Endothelial cell of umbilical vein (primary cell): Measurements from ENCODE around the gene DNAH10. TPM values are rescaled to one million over a fixed set of nuclear protein-coding genes. Genes with fewer than 3 reads are reported as not detected.

ENCODE experiments used
- BruUV-seq: library from RNA; stranded (reverse); fragments of 400-500 nt; replicated peaks from 2 replicates; lab custom pipeline; 2021; lab: Mats Ljungman, UMichigan
- CTCF ChIA-PET: fragments of 300-600, 350-600 bp; sonication (Branson Sonifier 250); formaldehyde crosslinking; loops from one replicate; lab custom pipeline; 2021; ENCODE audit warnings: antibody characterized with exemption, inconsistent platforms; lab: Charles Lee
- POLR2A ChIA-PET: fragments of 300-600, 350-600 bp; sonication (Branson Sonifier 250); formaldehyde crosslinking; loops from one replicate; lab custom pipeline; 2021; ENCODE audit warnings: antibody characterized with exemption, inconsistent platforms; lab: Charles Lee
- DNase-seq: peaks from one replicate; pipeline ENCODE4 v3.0.0-alpha.2; 2011; ENCODE audit warnings: low read depth, low spot score
- FAIRE-seq: peaks from 2 replicates; lab custom pipeline; 2011; peaks lifted over from hg19 to GRCh38; lab: Jason Lieb, UNC
- H2AFZ ChIP-seq: 2 replicates; pipeline ENCODE4 v1.6.0; 2012; ENCODE audit warnings: low read depth, low read length, control low read depth, inconsistent platforms
- H3K27ac ChIP-seq: 2 replicates; pipeline ENCODE4 v1.5.1; 2011; ENCODE audit warnings: low read depth, mild to moderate bottlenecking, control low read depth, low read length, moderate library complexity; ENCODE audit not compliant: insufficient read depth
- H3K27me3 ChIP-seq, 2 experiments: 2 replicates each; pipeline versions ENCODE4 v1.6.0 to v1.6.1; 2011; ENCODE audit warnings: low read length in 2 of 2, mixed read lengths in 1 of 2; ENCODE audit not compliant: control insufficient read depth in 2 of 2, insufficient read depth in 2 of 2
- H3K36me3 ChIP-seq, 2 experiments: 2 replicates in 1 of 2; 3 replicates in 1 of 2; pipeline ENCODE4 v1.5.1; 2011; ENCODE audit warnings: low read length in 2 of 2, mild to moderate bottlenecking in 1 of 2, moderate library complexity in 1 of 2; ENCODE audit not compliant: control insufficient read depth in 2 of 2, insufficient read depth in 2 of 2; ENCODE audit errors: extremely low read depth in 1 of 2
- H3K4me1 ChIP-seq: 3 replicates; pipeline ENCODE4 v1.5.1; 2011; ENCODE audit warnings: mild to moderate bottlenecking, low read length; ENCODE audit not compliant: control insufficient read depth, insufficient read depth; ENCODE audit errors: extremely low read depth
- H3K4me2 ChIP-seq: 2 replicates; pipeline ENCODE4 v1.6.1; 2011; ENCODE audit warnings: low read length, control low read depth, mixed read lengths; ENCODE audit not compliant: insufficient read depth
- H3K4me3 ChIP-seq, 3 experiments: fragments of 200-600 bp in 1 of 3; sonication (generic), shearing (Covaris generic) in 1 of 3; replicated peaks in 1 of 3; 2 replicates each; pipeline ENCODE4 v1.5.1; 2011 to 2016; ENCODE audit warnings: control low read depth in 3 of 3, low read length in 3 of 3, mild to moderate bottlenecking in 2 of 3, inconsistent platforms in 1 of 3, low read depth in 1 of 3, moderate library complexity in 1 of 3; ENCODE audit not compliant: insufficient read depth in 1 of 3
- H3K79me2 ChIP-seq: 2 replicates; pipeline ENCODE4 v1.6.0; 2012; ENCODE audit warnings: low read length, inconsistent platforms; ENCODE audit not compliant: control insufficient read depth, insufficient read depth
- H3K9ac ChIP-seq: replicated peaks from 2 replicates; pipeline ENCODE3; 2011; ENCODE audit warnings: low read length, control low read depth; ENCODE audit not compliant: insufficient read depth; ENCODE audit errors: extremely low read depth
- H3K9me1 ChIP-seq: replicated peaks from 3 replicates; pipeline ENCODE4 v1.6.0; 2011; ENCODE audit warnings: mild to moderate bottlenecking, low read length; ENCODE audit not compliant: control insufficient read depth, insufficient read depth; ENCODE audit errors: extremely low read depth
- H3K9me3 ChIP-seq: replicated peaks from 2 replicates; pipeline ENCODE4 v1.5.1; 2012; ENCODE audit warnings: low read length, inconsistent platforms; ENCODE audit not compliant: control insufficient read depth, insufficient read depth
- H4K20me1 ChIP-seq: replicated peaks from 2 replicates; pipeline ENCODE3; 2011; ENCODE audit warnings: mild to moderate bottlenecking, low read length; ENCODE audit not compliant: control insufficient read depth, insufficient read depth; ENCODE audit errors: extremely low read depth
- EZH2 ChIP-seq: IDR thresholded peaks from 2 replicates; pipeline ENCODE4 v1.6.1; 2012; ENCODE audit warnings: borderline replicate concordance, low read depth, mild to moderate bottlenecking, moderate library complexity, low read length, inconsistent platforms; ENCODE audit not compliant: severe bottlenecking
- FOS ChIP-seq: IDR thresholded peaks from 2 replicates; pipeline ENCODE4 v1.6.1; 2011; ENCODE audit warnings: mild to moderate bottlenecking, low read length, moderate library complexity, borderline replicate concordance; ENCODE audit not compliant: insufficient read depth
- GATA2 ChIP-seq: IDR thresholded peaks from 2 replicates; pipeline ENCODE4 v1.7.0; 2011; ENCODE audit warnings: low read depth, mild to moderate bottlenecking, moderate library complexity, mixed read lengths, low read length; ENCODE audit not compliant: insufficient read length, insufficient read depth
- JUN ChIP-seq: IDR thresholded peaks from 2 replicates; pipeline ENCODE4 v1.6.1; 2011; ENCODE audit warnings: borderline replicate concordance, low read depth; ENCODE audit not compliant: insufficient read length, insufficient read depth
- MYC ChIP-seq: IDR thresholded peaks from one replicate; pipeline ENCODE4 v1.6.1; 2011; ENCODE audit warnings: mild to moderate bottlenecking, low read depth, low read length
- POLR2A ChIP-seq: IDR thresholded peaks from 2 replicates; pipeline ENCODE4 v1.6.1; 2012; ENCODE audit warnings: low read depth, mild to moderate bottlenecking, control low read depth, low read length
- POLR2AphosphoS5 ChIP-seq: IDR thresholded peaks from 2 replicates; pipeline ENCODE4 v1.6.1; 2012; ENCODE audit warnings: low read depth, mild to moderate bottlenecking, control low read depth, low read length, moderate library complexity; ENCODE audit not compliant: insufficient read depth
- dilution Hi-C: fragments of 300-500 bp; cut with MboI; formaldehyde crosslinking; loops from one replicate; pipeline ENCODE4 v1.15.0; 2019; ENCODE audit warnings: low sequenced_read_pairs; ENCODE audit not compliant: extremely low pct_ligation_motif_present
- intact Hi-C: fragments of 100-400 bp; cut with micrococcal nuclease; formaldehyde crosslinking; loops from one replicate; pipeline ENCODE4 v1.10.0; 2022
- polyA plus RNA-seq, 4 experiments: library from polyadenylated mRNA; depleted of rRNA in 3 of 4; stranded (reverse) in 3 of 4; unstranded in 1 of 4; fragments of >200 nt; gene quantifications; 2 replicates each; pipeline versions ENCODE4 v1.2.1 to v1.2.3, GENCODE V29; 2011 to 2012; ENCODE audit warnings: missing spikeins in 1 of 4
- total RNA-seq: library from RNA; stranded (reverse); gene quantifications from 2 replicates; pipeline ENCODE4 v1.2.3, GENCODE V29; 2021
- TF ChIP-seq, protein P1 (sequence below), 2 donors: IDR thresholded peaks; 1 replicate in 1 of 2; 2 replicates in 1 of 2; pipeline ENCODE4 v1.5.1; 2011; ENCODE audit warnings: low read length in 2 of 2, mild to moderate bottlenecking in 2 of 2, moderate library complexity in 2 of 2, control low read depth in 1 of 2, inconsistent platforms in 1 of 2, low read depth in 1 of 2; ENCODE audit not compliant: insufficient read depth in 1 of 2; ENCODE audit errors: extremely low read depth in 1 of 2
- TF ChIP-seq, protein P2 (sequence below): IDR thresholded peaks from 2 replicates; pipeline ENCODE4 v1.6.1; 2011; ENCODE audit not compliant: insufficient read depth, insufficient read length

The DNAH10 gene
- total and polyA plus RNA-seq, 2 donors (not counting 3 experiments of a cell fraction or from before 2014, with no cell fraction given): 0.04 to 0.31 TPM

DNA sequence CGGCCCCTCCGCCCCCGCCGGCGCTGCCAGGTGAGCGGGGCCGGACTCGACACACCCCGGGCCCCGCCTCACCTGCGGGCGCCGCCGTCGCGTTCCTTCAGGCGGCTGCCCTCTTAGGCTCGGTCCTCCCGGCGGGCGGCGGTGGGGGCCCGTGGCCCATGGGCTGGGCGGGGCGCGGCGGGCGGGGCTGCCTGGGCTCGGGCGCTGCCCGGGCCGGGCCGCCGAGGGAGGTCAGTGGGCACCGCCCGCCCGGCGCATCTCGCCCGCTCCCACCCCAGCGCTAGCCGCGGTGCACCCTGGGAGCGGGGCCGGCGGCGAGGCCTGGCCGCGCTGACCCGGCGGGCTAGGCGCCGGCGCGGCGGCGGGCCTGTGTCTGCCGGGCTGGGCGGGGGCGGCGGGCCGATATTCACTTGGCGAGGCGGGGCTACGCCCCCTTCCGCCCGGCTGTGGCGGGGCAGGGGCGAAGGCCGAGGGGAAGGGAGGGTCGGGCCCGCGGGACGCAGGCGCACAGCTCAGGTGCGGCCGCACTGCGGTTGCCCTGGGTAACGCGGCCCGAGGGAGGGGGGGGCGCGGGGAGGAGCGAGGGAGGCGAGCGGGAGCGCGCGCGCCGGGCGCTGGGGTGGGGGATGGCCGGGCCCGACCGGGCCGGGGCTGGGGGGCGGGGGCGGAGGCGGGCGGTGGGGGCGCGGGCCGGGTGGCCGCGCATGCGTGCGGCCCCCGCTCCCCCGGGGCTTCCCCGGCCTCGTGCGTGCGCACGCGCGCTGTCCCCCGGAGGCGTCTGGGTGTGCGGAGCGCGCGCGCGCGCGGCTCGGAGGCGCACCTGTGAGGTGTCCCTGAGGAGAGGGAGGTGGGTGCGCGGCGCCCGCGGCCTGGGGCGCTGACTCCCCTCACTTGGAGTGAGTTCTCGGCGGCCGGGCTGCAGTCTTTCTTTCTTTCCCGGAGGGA, 210.6 kb downstream of the DNAH10 start, which contains the start of the genes CCDC92 and ZNF664:
TSS of gene CCDC92 (minus strand) at position 375 of the 945 bp plus-strand sequence. CDS start 28,526 bp downstream, outside the sequence.
TSS of gene ZNF664 (plus strand) at position 759 of the 945 bp plus-strand sequence. CDS start 38,930 bp downstream, outside the sequence.
- Histone ChIP-seq H3K9me3 (no peaks in the 10 kb centered on the region), H3K9ac (peak within 1 kb of the TSS; percentile 78), H3K4me2 (peak within 1 kb of the TSS; percentile 93), H3K27ac (peak within 1 kb of the TSS; percentile 32), H3K36me3 (peaks cover 0 to 3% of the 10 kb centered on the region in 2 experiments), H2AFZ (peak within 1 kb of the TSS; percentile 84), H4K20me1 (no peaks in the 10 kb centered on the region), H3K79me2 (peaks cover 5% of the 10 kb centered on the region), H3K27me3 (no peaks in the 10 kb centered on the region), H3K9me1 (no peaks in the 10 kb centered on the region), H3K4me1 (peaks cover 4% of the 10 kb centered on the region), H3K4me3 (peak within 1 kb of the TSS; percentile 75 to 85 (median 75))
- no peak for TF ChIP-seq JUN
- TF ChIP-seq, protein P1, sequence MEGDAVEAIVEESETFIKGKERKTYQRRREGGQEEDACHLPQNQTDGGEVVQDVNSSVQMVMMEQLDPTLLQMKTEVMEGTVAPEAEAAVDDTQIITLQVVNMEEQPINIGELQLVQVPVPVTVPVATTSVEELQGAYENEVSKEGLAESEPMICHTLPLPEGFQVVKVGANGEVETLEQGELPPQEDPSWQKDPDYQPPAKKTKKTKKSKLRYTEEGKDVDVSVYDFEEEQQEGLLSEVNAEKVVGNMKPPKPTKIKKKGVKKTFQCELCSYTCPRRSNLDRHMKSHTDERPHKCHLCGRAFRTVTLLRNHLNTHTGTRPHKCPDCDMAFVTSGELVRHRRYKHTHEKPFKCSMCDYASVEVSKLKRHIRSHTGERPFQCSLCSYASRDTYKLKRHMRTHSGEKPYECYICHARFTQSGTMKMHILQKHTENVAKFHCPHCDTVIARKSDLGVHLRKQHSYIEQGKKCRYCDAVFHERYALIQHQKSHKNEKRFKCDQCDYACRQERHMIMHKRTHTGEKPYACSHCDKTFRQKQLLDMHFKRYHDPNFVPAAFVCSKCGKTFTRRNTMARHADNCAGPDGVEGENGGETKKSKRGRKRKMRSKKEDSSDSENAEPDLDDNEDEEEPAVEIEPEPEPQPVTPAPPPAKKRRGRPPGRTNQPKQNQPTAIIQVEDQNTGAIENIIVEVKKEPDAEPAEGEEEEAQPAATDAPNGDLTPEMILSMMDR (IDR thresholded peaks at IDR 0.05; ENCODE audit: extremely low read depth in 1 of 2, insufficient read depth in 1 of 2, low read depth in 1 of 2, low read length in 2 of 2): peak in 1 of 2 donors; percentile 7
- no peak for TF ChIP-seq GATA2
- TF ChIP-seq, protein P2, sequence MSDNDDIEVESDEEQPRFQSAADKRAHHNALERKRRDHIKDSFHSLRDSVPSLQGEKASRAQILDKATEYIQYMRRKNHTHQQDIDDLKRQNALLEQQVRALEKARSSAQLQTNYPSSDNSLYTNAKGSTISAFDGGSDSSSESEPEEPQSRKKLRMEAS: no peak
- TF ChIP-seq FOS: no peak
- TF ChIP-seq EZH2: no peak
- peak; percentile 62 for TF ChIP-seq POLR2A
- peak; percentile 73 for TF ChIP-seq POLR2AphosphoS5
- no peak for TF ChIP-seq MYC
- dilution Hi-C loops: no loop called here
- no TSS peak for BruUV-seq
- ChIA-PET CTCF (interaction anchor here (0.5 to 2.0 kb wide), 6 partner anchors 8 to 1126 kb away, joined by 3 to 23 read pairs (median 3); no protein-coding TSS in a partner anchor), POLR2A (interaction anchor here (0.6 kb wide), 2 partner anchors 14 to 22 kb away, joined by 5 to 6 read pairs; no protein-coding TSS in a partner anchor)
- intact Hi-C loops: loop anchor here (1.0 to 5.0 kb wide), 3 partner anchors 20 to 340 kb away; partner anchors contain the start of genes EIF2B1 and GTF2H3
- FAIRE-seq (peak; percentile 79), DNase-seq (peak; percentile 89)
